Testis (tissue), 2 donors: ENCODE measurements around the gene P3R3URF.

Experiments used
- CTCF ChIP-seq, 3 experiments: fragments of 450-650 bp in 2 of 3; fragments of 200-600 bp in 1 of 3; sonication (generic) in 1 of 3; IDR thresholded peaks; one replicate each; pipeline ENCODE4 v1.5.1; 2016 to 2019; ENCODE audit warnings: antibody characterized with exemption in 3 of 3, mild to moderate bottlenecking in 2 of 3, moderate library complexity in 1 of 3
- POLR2A ChIP-seq: fragments of 450-650 bp; IDR thresholded peaks from one replicate; pipeline ENCODE4 v1.6.1; 2017; ENCODE audit warnings: antibody characterized with exemption, mild to moderate bottlenecking, moderate library complexity

GRCh38 chr1:46215504-46215903 lies 39.2 kb upstream of the P3R3URF start:
- TF ChIP-seq CTCF (IDR thresholded peaks at IDR 0.05), result no peak
- TF ChIP-seq POLR2A, result no peak
